Measurements from ENCODE around the gene MOSMO.

- TF ChIP-seq EZH2 (IDR thresholded peaks at IDR 0.05; ENCODE audit: low read length, unreplicated experiment) (no peak), CTCF (conservative IDR thresholded peaks at IDR 0.05; ENCODE audit: low read depth, low read length) (no peak), EZH2phosphoT487 (IDR thresholded peaks at IDR 0.05; ENCODE audit: borderline replicate concordance, low read length) (no peak)
Observed at GRCh38 chr16:21987498-21987897, 20.4 kb upstream of the MOSMO start.
